GM19438 (cell line): ENCODE results near the gene TMEM132C.

Experiments
- ATAC-seq: cut with Tn5 transposase; IDR thresholded peaks from one replicate; pipeline ENCODE4 v1.9.1; 2021; ENCODE audit warnings: low read depth; ENCODE audit not compliant: unreplicated experiment

Gene TMEM132C

GRCh38 chr12:128402486-128403243 lies 135.7 kb downstream of the TMEM132C start:
- no peak for ATAC-seq

GRCh38 chr12:128408669-128409068 lies 141.7 kb downstream of the TMEM132C start:
- ATAC-seq: no peak

- no peak for ATAC-seq
Observed at GRCh38 chr12:128415036-128415560, 148.1 kb downstream of the TMEM132C start.

GRCh38 chr12:128418944-128419343 lies 152.0 kb downstream of the TMEM132C start:
- ATAC-seq: no peak

- no peak for ATAC-seq
Observed at GRCh38 chr12:128420163-128420562, 153.2 kb downstream of the TMEM132C start.

- no peak for ATAC-seq
Observed at GRCh38 chr12:128421375-128421774, 154.4 kb downstream of the TMEM132C start.

GRCh38 chr12:128423205-128423604 lies 156.2 kb downstream of the TMEM132C start:
- ATAC-seq: no peak

GRCh38 chr12:128424931-128425431 lies 158.0 kb downstream of the TMEM132C start:
- no peak for ATAC-seq

- no peak for ATAC-seq
Observed at GRCh38 chr12:128425666-128426331, 158.8 kb downstream of the TMEM132C start.

GRCh38 chr12:128426511-128426910 lies 159.5 kb downstream of the TMEM132C start:
- ATAC-seq: no peak

- no peak for ATAC-seq
Observed at GRCh38 chr12:128439796-128440195, 172.8 kb downstream of the TMEM132C start.

GRCh38 chr12:128442096-128442495 lies 175.1 kb downstream of the TMEM132C start:
- ATAC-seq: no peak

- ATAC-seq: no peak
Observed at GRCh38 chr12:128444598-128444997, 177.6 kb downstream of the TMEM132C start.

GRCh38 chr12:128445415-128446127 lies 178.6 kb downstream of the TMEM132C start:
- no peak for ATAC-seq

- no peak for ATAC-seq
Observed at GRCh38 chr12:128449146-128449894, 182.3 kb downstream of the TMEM132C start.

GRCh38 chr12:128450810-128451209 lies 183.8 kb downstream of the TMEM132C start:
- no peak for ATAC-seq

- no peak for ATAC-seq
Observed at GRCh38 chr12:128455851-128456250, 188.9 kb downstream of the TMEM132C start.

GRCh38 chr12:128456922-128457321 lies 190.0 kb downstream of the TMEM132C start:
- no peak for ATAC-seq

- no peak for ATAC-seq
Observed at GRCh38 chr12:128458301-128458974, 191.5 kb downstream of the TMEM132C start.

- no peak for ATAC-seq
Observed at GRCh38 chr12:128459067-128459466, 192.1 kb downstream of the TMEM132C start.
